Panc1 (cell line): ENCODE results near the gene ME2. TPM values are rescaled to one million over a fixed set of nuclear protein-coding genes. Genes with fewer than 3 reads are reported as not detected.

Source experiments
- ATAC-seq: fragments of 200-7000 bp; cut with Tn5 transposase; 2 replicates; pipeline ENCODE4 v1.9.1; 2020; ENCODE audit warnings: mild to moderate bottlenecking, moderate library complexity
- BruUV-seq: library from RNA; stranded (reverse); fragments of 400-500 nt; replicated peaks from 2 replicates; lab custom pipeline; 2021; lab: Mats Ljungman, UMichigan
- CTCF ChIA-PET: fragments of 300-600 bp; sonication (Branson Sonifier 250); formaldehyde crosslinking; loops from one replicate; lab custom pipeline; 2022; ENCODE audit warnings: antibody characterized with exemption; lab: Charles Lee
- POLR2A ChIA-PET: fragments of 300-600 bp; sonication (Branson Sonifier 250); formaldehyde crosslinking; loops from one replicate; lab custom pipeline; 2022; ENCODE audit warnings: antibody characterized with exemption; lab: Charles Lee
- DNase-seq: peaks from one replicate; pipeline ENCODE4 v3.0.0-alpha.2; 2010; ENCODE audit warnings: low read depth, low spot score
- H3K27ac ChIP-seq: 2 replicates; pipeline ENCODE4 v1.5.1; 2011; ENCODE audit warnings: mild to moderate bottlenecking, low read length, inconsistent platforms
- H3K27me3 ChIP-seq: fragments of 200-500 bp; sonication (Bioruptor generic); 2 replicates; pipeline ENCODE4 v1.6.0; 2014; ENCODE audit warnings: low read length, inconsistent platforms; ENCODE audit not compliant: control insufficient read depth, insufficient read depth
- H3K36me3 ChIP-seq: fragments of 200-500 bp; sonication (Bioruptor generic); 2 replicates; pipeline ENCODE4 v1.5.1; 2014; ENCODE audit warnings: inconsistent platforms, mild to moderate bottlenecking, low read length, moderate library complexity; ENCODE audit not compliant: control insufficient read depth, insufficient read depth
- H3K4me1 ChIP-seq: 2 replicates; pipeline ENCODE4 v1.5.1; 2011; ENCODE audit warnings: inconsistent platforms, mild to moderate bottlenecking, low read length, moderate library complexity; ENCODE audit not compliant: control insufficient read depth, insufficient read depth
- H3K4me3 ChIP-seq, 2 experiments: 2 replicates each; pipeline ENCODE4 v1.5.1; 2011 to 2012; ENCODE audit warnings: low read depth in 2 of 2, low read length in 2 of 2, mild to moderate bottlenecking in 2 of 2, inconsistent platforms in 1 of 2, moderate library complexity in 1 of 2
- H3K9me3 ChIP-seq: fragments of 200-500 bp; sonication (Bioruptor generic); 2 replicates; pipeline ENCODE4 v1.5.1; 2014; ENCODE audit warnings: low read depth, mild to moderate bottlenecking, inconsistent platforms, low read length, moderate library complexity; ENCODE audit not compliant: control insufficient read depth, insufficient read depth
- CTCF ChIP-seq: fragments of 450-650 bp; IDR thresholded peaks from 2 replicates; pipeline ENCODE4 v1.5.1; 2017; ENCODE audit warnings: mild to moderate bottlenecking
- POLR2AphosphoS5 ChIP-seq: IDR thresholded peaks from 2 replicates; pipeline ENCODE4 v1.6.1; 2012; ENCODE audit warnings: mild to moderate bottlenecking, low read depth, low read length, moderate library complexity
- REST ChIP-seq, 2 experiments: IDR thresholded peaks; 2 replicates each; pipeline ENCODE4 v1.6.1; 2011 to 2012; ENCODE audit warnings: low read depth in 2 of 2, control low read depth in 1 of 2, low read length in 1 of 2, mild to moderate bottlenecking in 1 of 2, moderate library complexity in 1 of 2; ENCODE audit not compliant: insufficient read depth in 1 of 2
- SIN3A ChIP-seq: IDR thresholded peaks from 2 replicates; pipeline ENCODE4 v1.6.1; 2012; ENCODE audit warnings: low read depth, mild to moderate bottlenecking, low read length, moderate library complexity, borderline replicate concordance; ENCODE audit not compliant: insufficient read depth
- TCF7L2 ChIP-seq: IDR thresholded peaks from 2 replicates; pipeline ENCODE4 v1.6.1; 2011; ENCODE audit warnings: mild to moderate bottlenecking, low read depth, low read length, inconsistent platforms
- in situ Hi-C: cut with HindIII; loops from 2 replicates; pipeline ENCODE4 v1.10.0; 2016; ENCODE audit warnings: low sequenced_read_pairs, low pct_unique_long_range_greater_than_20kb
- intact Hi-C: fragments of 100-400 bp; cut with micrococcal nuclease; formaldehyde crosslinking; loops from one replicate; pipeline ENCODE4 v1.10.0; 2022; ENCODE audit not compliant: unreplicated experiment
- total RNA-seq: library from RNA; stranded (reverse); gene quantifications from one replicate; pipeline ENCODE4 v1.2.1, GENCODE V29; 2021; ENCODE audit not compliant: unreplicated experiment

The ME2 gene
- total RNA-seq, 1 experiment from 2014 or later: 38.2 TPM

GRCh38 chr18:50949185-50949584 lies 70.3 kb downstream of the ME2 start:
- no peak for ATAC-seq
- ChIA-PET POLR2A (no interaction called here), CTCF (no interaction called here)
- BruUV-seq: no TSS peak
- in situ Hi-C loops: no loop called here
- Histone ChIP-seq H3K4me3 (no peak overlapping the region), H3K9me3 (no peaks in the 10 kb centered on the region), H3K27ac (no peak overlapping the region), H3K27me3 (no peaks in the 10 kb centered on the region), H3K36me3 (no peaks in the 10 kb centered on the region), H3K4me1 (no peaks in the 10 kb centered on the region)
- intact Hi-C loops: no loop called here
- no peak for DNase-seq
- no peak for TF ChIP-seq POLR2AphosphoS5
- TF ChIP-seq SIN3A: no peak
- TF ChIP-seq TCF7L2: no peak
- no peak for TF ChIP-seq CTCF
- no peak for TF ChIP-seq REST (IDR thresholded peaks at IDR 0.05; ENCODE audit: insufficient read depth in 1 of 2, low read depth in 2 of 2, low read length in 1 of 2)

- POLR2A ChIA-PET: no interaction called here
- H3K27ac ChIP-seq: no peak overlapping the region
- ATAC-seq (no peak), DNase-seq (no peak)
- TF ChIP-seq CTCF (no peak), REST (IDR thresholded peaks at IDR 0.05; ENCODE audit: insufficient read depth in 1 of 2, low read depth in 2 of 2, low read length in 1 of 2) (no peak), TCF7L2 (no peak), POLR2AphosphoS5 (no peak), SIN3A (no peak)
- no peaks in the 10 kb centered on the region for H3K4me1 ChIP-seq
- no peak overlapping the region for H3K4me3 ChIP-seq
- intact Hi-C loops (no loop called here), in situ Hi-C loops (no loop called here)
- no peaks in the 10 kb centered on the region for H3K27me3 ChIP-seq
- no peaks in the 10 kb centered on the region for H3K36me3 ChIP-seq
- no TSS peak for BruUV-seq
- no peaks in the 10 kb centered on the region for H3K9me3 ChIP-seq
- CTCF ChIA-PET: no interaction called here
Measured at GRCh38 chr18:50950626-50951025, 71.7 kb downstream of the ME2 start.
